HFF-Myc (cell line): ENCODE data around the gene POM121.
A peak's percentile ranks its signal among the peaks of the same experiment; 100 is the strongest.
"Not testable (repeated sequence)": the region's sequence is repeated elsewhere in the genome, so short reads cannot be mapped to it uniquely, and the experiment has no call there.

ENCODE experiments used
- DNase-seq: peaks from one replicate; pipeline ENCODE4 v3.0.0-alpha.2; 2011; ENCODE audit warnings: low read depth; ENCODE audit errors: extremely low read depth
- H3K4me3 ChIP-seq: replicated peaks from 2 replicates; pipeline ENCODE4 v1.5.1; 2011; ENCODE audit warnings: low read depth, mild to moderate bottlenecking, control low read depth, low read length
- CTCF ChIP-seq: IDR thresholded peaks from 2 replicates; pipeline ENCODE4 v1.5.1; 2012; ENCODE audit warnings: mild to moderate bottlenecking, low read depth, low read length, control low read depth; ENCODE audit errors: missing control alignments

The POM121 gene

GRCh38 chr7:72924386-72924732, 536 bp upstream of the POM121 start:
- peak overlapping the region; percentile 91 for H3K4me3 ChIP-seq
- TF ChIP-seq CTCF, result no peak
- no peak for DNase-seq

- H3K4me3 ChIP-seq, result peak overlapping the region; percentile 91
- no peak for DNase-seq
- no peak for TF ChIP-seq CTCF
These were observed 738 bp downstream of the POM121 start for GRCh38 chr7:72925546-72926120.

- not testable (repeated sequence) for H3K4me3 ChIP-seq, DNase-seq
These were observed 2.9 kb downstream of the POM121 start for GRCh38 chr7:72927791-72928190.

GRCh38 chr7:72928216-72928615, 3.3 kb downstream of the POM121 start:
- peak; percentile 8 for TF ChIP-seq CTCF
- H3K4me3 ChIP-seq, DNase-seq: not testable (repeated sequence)

- not testable (repeated sequence) for H3K4me3 ChIP-seq, DNase-seq
These were observed 17.3 kb downstream of the POM121 start for GRCh38 chr7:72942022-72942705.

- H3K4me3 ChIP-seq, DNase-seq: not testable (repeated sequence)
These were observed 18.1 kb downstream of the POM121 start for GRCh38 chr7:72942956-72943355.

GRCh38 chr7:72944937-72945336, 20.0 kb downstream of the POM121 start:
- not testable (repeated sequence) for DNase-seq, H3K4me3 ChIP-seq

- not testable (repeated sequence) for H3K4me3 ChIP-seq, DNase-seq
These were observed 20.7 kb downstream of the POM121 start for GRCh38 chr7:72945597-72945996.

GRCh38 chr7:72946130-72946745, 21.3 kb downstream of the POM121 start:
- peak; percentile 29 for TF ChIP-seq CTCF
- not testable (repeated sequence) for H3K4me3 ChIP-seq, DNase-seq

- not testable (repeated sequence) for H3K4me3 ChIP-seq, DNase-seq
These were observed 23.8 kb downstream of the POM121 start for GRCh38 chr7:72948714-72949113.

- H3K4me3 ChIP-seq, DNase-seq: not testable (repeated sequence)
These were observed 24.4 kb downstream of the POM121 start for GRCh38 chr7:72949276-72949675.

GRCh38 chr7:72949686-72950085, 24.8 kb downstream of the POM121 start:
- DNase-seq, H3K4me3 ChIP-seq: not testable (repeated sequence)

- not testable (repeated sequence) for H3K4me3 ChIP-seq, DNase-seq
These were observed 25.5 kb downstream of the POM121 start for GRCh38 chr7:72950432-72950831.
